ENCODE measurements around the gene EXOC6B. TPM values are rescaled to one million over a fixed set of nuclear protein-coding genes. Genes with fewer than 3 reads are reported as not detected.

Gene EXOC6B
- total and polyA plus RNA-seq, 10 of the 15 experiments (the other 5 are each of a cell fraction or from before 2014, with no cell fraction given) = 0.23 to 2.2 (median 1.2) TPM

GRCh38 chr2:72619626-72620025 lies 206.2 kb downstream of the EXOC6B start:
- 40% methylated on average over 3 of the region's 3 CpGs for WGBS (ENCODE audit: insufficient coverage, insufficient replicate concordance, low lambda C conversion rate, missing lambda C conversion rate)
- Histone ChIP-seq H4K20me1 (ENCODE audit: control insufficient read depth, insufficient read depth) (no peaks in the 10 kb centered on the region), H3K36me3 (ENCODE audit: control insufficient read depth in 2 of 2, insufficient read depth in 2 of 2, low read length in 1 of 2) (no peaks in the 10 kb centered on the region), H3K79me2 (ENCODE audit: control insufficient read depth, insufficient read depth, low read length) (no peaks in the 10 kb centered on the region), H3K9me3 (replicated peaks; ENCODE audit: control insufficient read depth, insufficient read depth, low read length) (no peaks in the 10 kb centered on the region), H3K27ac (ENCODE audit: control insufficient read depth, insufficient read depth) (no peak overlapping the region), H3K9ac (ENCODE audit: control insufficient read depth, insufficient read depth, low read length) (no peak overlapping the region), H2AFZ (ENCODE audit: control insufficient read depth, low read depth, low read length) (no peak overlapping the region), H3K4me3 (no peak overlapping the region), H3K4me1 (ENCODE audit: control insufficient read depth, insufficient read depth, low read length) (no peaks in the 10 kb centered on the region), H3K27me3 (replicated peaks in 1 of 2; ENCODE audit: control insufficient read depth in 2 of 2, insufficient read depth in 2 of 2, low read length in 1 of 2) (no peaks in the 10 kb centered on the region), H3K4me2 (ENCODE audit: control insufficient read depth, insufficient read depth) (no peak overlapping the region)
- no peak for FAIRE-seq
- SMC1A ChIA-PET (ENCODE audit: uncharacterized antibody, unreplicated experiment) = no interaction called here
- RAD21 ChIA-PET (ENCODE audit: unreplicated experiment) = no interaction called here
- no TSS peak for BruUV-seq (replicated peaks)
- TF ChIP-seq WRNIP1 (IDR thresholded peaks at IDR 0.05; ENCODE audit: borderline replicate concordance, low read depth, low read length) = no peak
- in situ Hi-C loops (cut with MboI) (no loop called here), intact Hi-C loops (cut with micrococcal nuclease; ENCODE audit: unreplicated experiment) (no loop called here)
- ATAC-seq = no peak
- no peak for DNase-seq (ENCODE audit: low read depth, low spot score)
- CTCF ChIA-PET = no interaction called here
- POLR2A ChIA-PET = no interaction called here

GRCh38 chr2:72613931-72614330 lies 211.9 kb downstream of the EXOC6B start:
- Histone ChIP-seq H3K27me3 (replicated peaks in 1 of 2; ENCODE audit: control insufficient read depth in 2 of 2, insufficient read depth in 2 of 2, low read length in 1 of 2) (no peaks in the 10 kb centered on the region), H3K9me3 (replicated peaks; ENCODE audit: control insufficient read depth, insufficient read depth, low read length) (no peaks in the 10 kb centered on the region), H3K4me3 (no peak overlapping the region), H3K4me1 (ENCODE audit: control insufficient read depth, insufficient read depth, low read length) (no peaks in the 10 kb centered on the region), H3K27ac (ENCODE audit: control insufficient read depth, insufficient read depth) (no peak overlapping the region), H4K20me1 (ENCODE audit: control insufficient read depth, insufficient read depth) (no peaks in the 10 kb centered on the region), H3K36me3 (ENCODE audit: control insufficient read depth in 2 of 2, insufficient read depth in 2 of 2, low read length in 1 of 2) (no peaks in the 10 kb centered on the region), H3K4me2 (ENCODE audit: control insufficient read depth, insufficient read depth) (no peak overlapping the region), H2AFZ (ENCODE audit: control insufficient read depth, low read depth, low read length) (no peak overlapping the region), H3K79me2 (ENCODE audit: control insufficient read depth, insufficient read depth, low read length) (no peaks in the 10 kb centered on the region), H3K9ac (ENCODE audit: control insufficient read depth, insufficient read depth, low read length) (no peak overlapping the region)
- ChIA-PET SMC1A (ENCODE audit: uncharacterized antibody, unreplicated experiment) (interaction anchor here (0.6 to 1.7 kb wide), 4 partner anchors 9 to 156 kb away, joined by 3 to 5 read pairs (median 4); no protein-coding TSS in a partner anchor), POLR2A (no interaction called here), CTCF (interaction anchor here (1.6 to 3.6 kb wide), 2 partner anchors 9 to 10 kb away, joined by 3 to 19 read pairs; no protein-coding TSS in a partner anchor), RAD21 (ENCODE audit: unreplicated experiment) (no interaction called here)
- in situ Hi-C loops (cut with MboI) (no loop called here), intact Hi-C loops (cut with micrococcal nuclease; ENCODE audit: unreplicated experiment) (no loop called here)
- DNase-seq (ENCODE audit: low read depth, low spot score) (no peak), ATAC-seq (no peak), FAIRE-seq (no peak)
- 0% methylated on average over 3 of the region's 3 CpGs for WGBS (ENCODE audit: insufficient coverage, insufficient replicate concordance, low lambda C conversion rate, missing lambda C conversion rate)
- no TSS peak for BruUV-seq (replicated peaks)
- no peak for TF ChIP-seq ZBTB40 (IDR thresholded peaks at IDR 0.05; ENCODE audit: borderline replicate concordance)
- no peak for TF ChIP-seq SREBF1 (IDR thresholded peaks at IDR 0.05; ENCODE audit: low read length)
- TF ChIP-seq MXI1 (IDR thresholded peaks at IDR 0.05; ENCODE audit: low read depth, low read length) = no peak
- no peak for TF ChIP-seq DPF2 (IDR thresholded peaks at IDR 0.05)
- no peak for TF ChIP-seq ZNF207 (IDR thresholded peaks at IDR 0.05; ENCODE audit: borderline replicate concordance)
- TF ChIP-seq YBX1 (IDR thresholded peaks at IDR 0.05) = no peak
- TF ChIP-seq JUND (IDR thresholded peaks at IDR 0.05; ENCODE audit: low read depth, low read length) = no peak
- no peak for TF ChIP-seq ZSCAN29 (IDR thresholded peaks at IDR 0.05)
- TF ChIP-seq YY1 (IDR thresholded peaks at IDR 0.05; ENCODE audit: low read depth, low read length) = no peak
- TF ChIP-seq PRDM15 (CRISPR knock-in tag; IDR thresholded peaks at IDR 0.05) = no peak

Data from GM12878 (cell line).